Fibroblast of skin of left biceps (primary cell): Measurements from ENCODE around the gene NTM.
"Not testable (repeated sequence)": the region's sequence is repeated elsewhere in the genome, so short reads cannot be mapped to it uniquely, and the experiment has no call there.

Source experiments
- DNase-seq, 2 experiments: peaks; one replicate each; pipeline ENCODE4 v3.0.0-alpha.2; 2013; ENCODE audit warnings: low read depth in 2 of 2

NTM gene

DNA sequence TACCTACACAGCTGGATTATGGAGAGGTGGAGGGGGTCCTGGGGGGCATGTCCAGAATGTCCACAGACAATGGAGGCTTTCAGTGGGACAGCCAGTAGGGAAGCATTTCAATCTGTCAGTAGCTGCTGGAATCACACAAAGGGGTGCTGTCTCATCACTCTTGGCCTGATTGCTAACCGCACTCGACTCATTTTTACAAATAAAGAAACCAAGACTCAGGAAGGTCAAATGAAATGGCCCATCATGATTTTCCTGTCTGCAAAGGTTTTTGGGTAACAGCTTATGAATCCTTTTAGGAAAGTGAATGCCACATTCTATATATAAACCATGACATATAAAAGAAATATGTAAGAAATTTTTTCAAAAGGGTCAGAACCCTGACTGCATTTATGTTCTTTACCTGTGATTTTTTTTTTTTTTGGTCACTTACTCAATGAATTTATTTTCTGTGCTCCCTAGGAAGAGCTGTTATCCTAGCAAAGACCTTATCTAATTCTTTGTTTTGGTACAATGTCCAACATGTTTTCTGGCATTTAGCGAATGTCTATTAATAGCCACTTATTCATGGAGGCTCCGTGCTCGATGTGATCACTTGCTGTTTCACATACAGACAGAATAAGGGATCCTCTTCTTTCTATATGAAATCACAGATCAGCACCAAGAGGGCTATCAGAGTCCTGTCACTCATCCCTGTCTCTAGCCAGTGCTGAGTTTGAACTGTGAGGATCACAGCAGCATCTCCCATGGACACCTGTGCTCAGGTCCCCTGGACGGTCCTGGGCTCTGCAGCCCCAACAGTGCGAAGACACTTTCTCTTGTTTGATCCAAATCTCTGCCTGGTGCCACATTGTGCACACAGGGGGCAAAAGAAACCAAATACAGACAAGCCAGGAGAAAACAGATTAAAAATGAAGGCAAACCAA lies 979.7 kb downstream of the NTM start:
- no peak for DNase-seq

DNA sequence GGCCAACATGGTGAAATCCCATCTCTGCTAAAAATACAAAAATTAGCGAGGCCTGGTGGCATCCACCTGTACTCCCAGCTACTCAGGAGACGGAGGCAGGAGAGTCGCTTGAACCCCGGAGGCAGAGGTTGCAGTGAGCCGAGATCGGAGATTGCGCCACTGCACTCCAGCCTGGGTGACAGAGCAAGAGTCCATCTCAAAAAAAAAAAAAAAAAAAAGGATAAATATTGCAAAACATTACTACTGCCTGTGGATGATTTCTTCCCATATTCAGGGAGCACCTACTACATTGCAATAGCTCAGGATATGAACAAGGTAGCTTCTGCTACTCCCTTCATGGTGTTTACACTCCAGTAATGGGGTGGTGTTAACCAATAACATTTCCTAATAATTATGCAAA lies 980.6 kb downstream of the NTM start:
- DNase-seq = no peak

DNA sequence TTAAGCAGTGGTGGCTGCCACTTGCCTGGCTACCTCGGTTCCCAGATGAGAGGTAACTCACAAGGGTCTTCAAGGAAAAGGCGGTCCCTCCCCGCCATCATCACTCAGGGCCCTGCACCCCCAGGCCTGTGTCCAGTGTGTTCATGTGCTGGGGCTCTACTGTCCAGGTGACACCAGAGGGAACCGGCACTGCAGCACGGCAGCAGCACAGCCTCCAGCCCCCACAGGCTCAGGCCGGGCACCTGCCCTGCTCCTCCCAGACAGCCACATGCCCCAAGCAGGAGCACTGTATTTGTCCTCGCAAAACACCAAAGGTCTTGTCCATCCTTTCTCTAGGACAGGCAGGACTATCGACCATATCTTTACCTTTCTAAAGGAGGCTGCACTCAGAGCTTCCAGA lies 982.1 kb downstream of the NTM start:
- DNase-seq = no peak

DNA sequence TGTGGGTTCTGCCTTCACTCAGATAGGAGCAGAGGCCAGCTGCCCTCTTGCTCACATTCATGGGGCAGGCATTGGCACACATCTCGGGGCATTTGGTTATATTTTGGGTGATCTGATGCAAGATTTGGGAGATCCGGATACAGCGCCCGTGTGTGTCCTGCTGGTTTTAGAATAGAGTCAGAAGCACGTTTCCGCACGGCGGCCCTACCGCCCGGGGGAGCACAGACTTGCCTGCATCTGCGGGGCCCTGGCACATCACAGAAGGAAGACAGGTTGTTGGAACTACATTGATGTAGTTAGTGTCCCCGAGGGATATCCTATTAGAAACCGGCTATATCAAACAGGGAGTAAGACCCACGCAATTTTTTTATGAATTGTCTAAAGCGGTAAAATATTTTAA lies 982.8 kb downstream of the NTM start:
- DNase-seq = no peak

DNA sequence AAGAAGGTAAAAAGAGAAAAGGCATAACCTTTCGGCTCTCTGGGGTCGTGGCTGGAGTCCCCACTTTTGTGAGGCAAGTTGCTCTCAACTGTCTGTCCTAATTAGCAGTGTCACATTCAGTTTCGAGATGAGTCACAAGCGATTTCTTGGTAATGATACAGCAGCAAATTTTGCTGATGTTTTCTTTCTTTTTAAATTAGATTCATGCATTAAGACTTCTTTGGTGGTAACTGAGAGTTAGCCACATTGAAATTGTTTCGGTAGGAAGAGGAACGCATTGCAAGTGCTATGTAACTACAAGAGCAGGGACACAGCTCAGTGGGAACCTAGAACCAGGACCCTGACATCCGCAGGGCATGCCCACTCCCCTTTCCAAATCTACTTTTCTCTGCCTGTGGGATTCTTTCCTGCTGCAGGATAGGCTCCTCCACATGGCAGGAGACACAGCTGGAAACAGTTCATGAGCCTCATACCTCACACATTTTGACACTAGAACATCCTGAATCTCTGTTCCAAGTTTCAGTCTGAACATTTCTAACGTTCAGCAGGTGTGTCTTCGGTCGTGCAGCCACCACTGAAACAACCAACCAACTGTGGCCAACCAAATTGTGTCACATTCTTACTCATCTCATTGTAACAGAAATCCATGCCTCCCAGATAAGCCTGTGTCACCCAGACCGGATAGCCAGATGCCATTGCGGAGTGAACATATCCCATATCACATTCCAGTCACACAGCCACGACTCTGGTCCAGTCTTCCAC lies 987.6 kb downstream of the NTM start:
- DNase-seq = no peak

DNA sequence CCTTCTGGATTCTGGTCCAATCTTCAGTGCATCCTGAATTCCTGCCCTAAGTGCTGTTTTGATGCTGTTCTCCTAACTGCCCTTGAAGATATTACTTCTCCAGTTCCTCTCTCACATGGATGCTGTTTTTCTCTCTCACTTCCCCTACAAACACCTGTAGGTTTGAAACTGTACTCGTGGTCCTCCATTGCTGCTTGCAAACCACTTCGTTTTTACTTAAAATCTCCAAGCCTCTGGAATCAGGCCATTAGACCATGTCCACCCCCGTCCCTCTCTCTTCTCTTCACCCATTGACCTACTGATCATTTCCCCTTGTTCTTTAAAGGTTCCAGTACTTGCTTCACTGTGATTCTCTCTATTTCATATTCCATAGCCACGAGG lies 988.1 kb downstream of the NTM start:
- no peak for DNase-seq

DNA sequence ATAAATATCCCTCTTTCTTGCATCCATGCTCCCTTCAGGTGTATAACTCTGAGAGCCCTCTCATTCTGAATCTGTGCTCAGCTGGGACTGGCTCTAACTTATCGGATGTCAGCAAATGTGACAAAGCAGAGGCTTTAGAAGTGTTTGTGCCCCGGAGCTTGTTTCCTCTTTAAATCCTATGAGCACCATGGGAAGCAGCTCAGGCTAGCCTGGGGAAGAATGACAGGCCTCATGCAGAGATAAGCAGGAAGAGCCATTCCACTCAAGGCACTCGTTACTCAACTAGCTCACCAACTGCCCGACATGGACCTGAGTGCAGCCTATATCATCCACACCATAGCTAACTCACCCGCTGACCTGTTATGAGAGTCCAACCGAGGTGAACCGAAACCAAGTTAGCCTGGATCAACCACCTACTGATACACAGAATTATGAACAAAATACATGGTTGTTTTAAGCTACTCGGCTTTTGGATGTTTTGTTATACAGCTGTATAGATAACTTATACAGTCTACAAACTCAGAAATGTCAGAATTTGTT lies 990.7 kb downstream of the NTM start:
- DNase-seq = no peak

DNA sequence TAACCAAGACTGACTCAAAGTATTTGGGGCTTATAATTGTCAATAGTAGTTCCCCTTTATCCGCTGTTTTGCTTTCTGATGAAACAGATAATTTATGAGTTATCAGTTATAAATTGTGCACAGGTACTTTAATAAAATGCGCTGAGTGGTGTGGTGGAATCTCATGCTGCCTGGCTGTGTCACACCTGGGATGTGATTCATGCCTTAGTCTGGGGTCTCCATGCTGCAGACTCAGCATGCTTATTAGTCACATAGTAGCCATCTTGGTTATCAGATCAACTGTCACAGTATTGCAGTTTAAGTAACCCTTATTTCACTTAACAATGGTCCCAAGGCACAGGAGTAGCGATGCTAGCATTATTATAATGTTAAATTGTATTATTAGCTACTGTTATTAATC lies 995.2 kb downstream of the NTM start:
- no peak for DNase-seq

DNA sequence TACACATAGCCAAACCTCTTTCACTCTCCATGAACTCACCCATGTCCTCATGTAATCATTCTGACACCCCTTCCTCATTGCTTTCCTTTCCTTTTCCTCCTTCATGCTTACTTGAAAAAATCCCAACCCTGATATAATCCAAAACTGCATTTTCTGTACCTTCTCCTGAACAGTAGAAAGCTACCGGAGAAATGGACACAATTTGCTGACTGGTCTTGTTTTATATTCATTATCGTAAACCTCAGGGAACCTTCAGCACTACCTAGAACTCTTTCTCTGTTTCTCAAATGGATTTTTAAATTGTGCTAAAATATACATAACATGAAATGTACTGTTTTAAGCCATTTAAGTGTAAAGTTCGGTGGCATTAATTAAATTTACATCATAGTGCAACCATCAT lies 996.9 kb downstream of the NTM start:
- no peak for DNase-seq

DNA sequence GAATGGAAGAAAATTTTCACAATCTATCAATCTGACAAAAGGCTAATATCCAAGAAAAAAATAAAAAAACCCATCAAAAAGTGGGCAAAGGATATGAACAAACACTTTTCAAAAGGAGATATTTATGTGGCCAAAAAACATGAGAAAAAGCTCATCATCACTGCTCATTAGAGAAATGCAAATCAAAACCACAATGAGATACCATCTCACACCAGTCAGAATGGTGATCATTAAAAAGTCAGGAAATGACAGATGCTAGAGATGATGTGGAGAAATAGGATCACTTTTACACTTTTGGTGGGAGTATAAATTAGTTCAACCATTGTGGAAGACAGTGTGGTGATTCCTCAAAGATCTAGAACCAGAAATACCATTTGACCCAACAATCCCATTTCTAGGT lies 999.7 kb downstream of the NTM start:
- not testable (repeated sequence) for DNase-seq

DNA sequence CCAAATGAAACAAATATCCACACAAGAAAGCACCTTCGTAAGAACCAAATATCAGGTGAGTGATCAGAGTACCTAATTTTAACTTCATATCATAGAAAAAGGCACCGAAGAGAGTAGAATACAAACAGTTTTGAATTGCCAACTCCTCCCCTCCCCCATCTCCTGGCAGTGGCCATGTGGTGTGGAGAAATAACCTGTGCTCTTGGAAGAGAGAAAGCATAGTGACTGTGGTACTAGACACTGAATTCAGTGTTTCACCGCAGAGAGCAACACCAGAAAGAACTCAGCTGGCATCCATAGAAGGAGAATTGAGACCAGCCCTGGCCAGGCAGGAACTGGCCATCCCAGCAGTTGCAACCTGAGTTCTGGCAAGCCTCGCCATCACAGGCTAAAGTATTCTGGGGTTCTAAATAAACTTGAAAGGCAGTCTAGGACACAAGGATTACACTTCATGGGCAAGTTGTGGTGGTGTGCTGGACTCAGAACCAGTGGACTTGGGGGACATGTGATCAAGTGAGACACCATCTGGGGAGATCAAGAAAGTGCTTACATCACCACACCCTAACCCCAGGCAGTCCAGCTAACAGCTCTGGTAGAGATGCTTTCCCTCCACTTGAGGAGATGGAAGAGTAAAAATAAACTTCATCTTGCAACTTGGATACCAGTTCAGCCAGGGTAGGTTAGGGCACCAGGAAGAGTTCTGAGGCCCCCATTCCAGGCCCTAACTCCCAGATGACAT lies 1003.2 kb downstream of the NTM start:
- no peak for DNase-seq

DNA sequence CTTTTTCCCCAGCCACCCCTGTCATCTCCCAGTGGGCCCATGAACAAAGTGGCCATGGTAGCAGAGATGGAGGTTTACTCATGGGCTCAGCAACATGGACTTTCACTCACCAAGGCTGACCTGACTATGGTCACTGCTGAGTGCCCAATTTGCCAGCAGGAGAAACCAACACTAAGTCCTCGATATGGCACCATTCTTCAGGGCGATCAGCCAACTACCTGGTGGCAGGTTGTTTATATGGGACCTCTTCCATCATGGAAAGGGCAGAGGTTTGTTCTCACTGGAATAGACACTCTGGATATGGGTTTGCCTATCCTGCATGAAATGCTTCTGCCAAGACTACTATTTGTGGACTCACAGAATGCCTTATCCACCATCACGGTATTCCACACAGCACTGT lies 1009.1 kb downstream of the NTM start:
- no peak for DNase-seq
